Fibroblast of the aortic adventitia (primary cell): ENCODE data around the gene CHPF. TPM values are rescaled to one million over a fixed set of nuclear protein-coding genes. Genes with fewer than 3 reads are reported as not detected.

Experiments
- DNase-seq: peaks from one replicate; pipeline ENCODE4 v3.0.0-alpha.2; 2010; ENCODE audit warnings: low read depth
- H3K4me3 ChIP-seq: 2 replicates; pipeline ENCODE4 v1.5.1; 2011; ENCODE audit warnings: low read depth, mild to moderate bottlenecking, control low read depth, low read length, moderate library complexity
- total RNA-seq: library from RNA; depleted of rRNA; stranded (reverse); fragments of >200 nt; gene quantifications from 2 replicates; pipeline ENCODE4 v1.2.3, GENCODE V29; 2012; ENCODE audit warnings: low replicate concordance
- TF ChIP-seq, protein P1 (sequence below): IDR thresholded peaks from 2 replicates; pipeline ENCODE4 v1.5.1; 2011; ENCODE audit warnings: mild to moderate bottlenecking, low read length, control low read depth, inconsistent platforms; ENCODE audit not compliant: insufficient read depth

CHPF gene
- total RNA-seq, 1 donor: 62.4 TPM

GRCh38 chr2:219572237-219573001 is 28.8 kb upstream of the CHPF start, which contains the start of gene INHA:
INHA (plus strand) TSS chr2:219572310; CDS start chr2:219572375, 65 bp downstream.
- peak within 1 kb of the TSS; percentile 74 for H3K4me3 ChIP-seq
- DNase-seq: no peak

GRCh38 chr2:219571311-219572236 is 28.0 kb upstream of the CHPF start, which contains the start of gene OBSL1:
OBSL1 (minus strand) TSS chr2:219571539; CDS start chr2:219571232, 307 bp downstream.
- peak within 1 kb of the TSS; percentile 74 for H3K4me3 ChIP-seq
- TF ChIP-seq, protein P1, sequence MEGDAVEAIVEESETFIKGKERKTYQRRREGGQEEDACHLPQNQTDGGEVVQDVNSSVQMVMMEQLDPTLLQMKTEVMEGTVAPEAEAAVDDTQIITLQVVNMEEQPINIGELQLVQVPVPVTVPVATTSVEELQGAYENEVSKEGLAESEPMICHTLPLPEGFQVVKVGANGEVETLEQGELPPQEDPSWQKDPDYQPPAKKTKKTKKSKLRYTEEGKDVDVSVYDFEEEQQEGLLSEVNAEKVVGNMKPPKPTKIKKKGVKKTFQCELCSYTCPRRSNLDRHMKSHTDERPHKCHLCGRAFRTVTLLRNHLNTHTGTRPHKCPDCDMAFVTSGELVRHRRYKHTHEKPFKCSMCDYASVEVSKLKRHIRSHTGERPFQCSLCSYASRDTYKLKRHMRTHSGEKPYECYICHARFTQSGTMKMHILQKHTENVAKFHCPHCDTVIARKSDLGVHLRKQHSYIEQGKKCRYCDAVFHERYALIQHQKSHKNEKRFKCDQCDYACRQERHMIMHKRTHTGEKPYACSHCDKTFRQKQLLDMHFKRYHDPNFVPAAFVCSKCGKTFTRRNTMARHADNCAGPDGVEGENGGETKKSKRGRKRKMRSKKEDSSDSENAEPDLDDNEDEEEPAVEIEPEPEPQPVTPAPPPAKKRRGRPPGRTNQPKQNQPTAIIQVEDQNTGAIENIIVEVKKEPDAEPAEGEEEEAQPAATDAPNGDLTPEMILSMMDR: no peak
- DNase-seq: peak; percentile 69

More at GRCh38 chr2:219572237-219573001, 28.8 kb upstream of the CHPF start, which contains the start of gene INHA:
- TF ChIP-seq, protein P1: no peak

DNA sequence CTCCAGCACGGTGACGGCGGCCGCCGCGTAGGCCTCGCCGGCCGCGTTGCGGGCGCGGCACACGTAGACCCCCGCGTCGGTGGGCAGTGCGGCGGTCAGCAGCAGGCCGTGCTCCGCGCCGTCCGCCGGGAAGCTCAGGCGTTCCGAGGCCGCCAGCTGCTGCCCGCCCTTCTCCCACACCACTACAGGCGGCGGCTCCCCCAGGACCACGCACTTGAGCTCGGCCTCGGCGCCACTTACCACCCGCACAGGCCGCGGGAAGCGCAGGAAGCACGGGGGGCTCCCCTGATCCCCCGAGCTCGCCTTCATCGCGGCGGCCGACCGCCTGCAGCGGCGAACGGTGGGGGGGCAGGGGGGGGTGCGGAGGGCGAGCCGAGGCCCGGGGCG is 27.3 kb upstream of the CHPF start:
- peak overlapping the region; percentile 74 for H3K4me3 ChIP-seq
- TF ChIP-seq, protein P1: no peak
- no peak for DNase-seq

GRCh38 chr2:219570194-219570923 is 26.8 kb upstream of the CHPF start:
- TF ChIP-seq, protein P1: no peak
- H3K4me3 ChIP-seq: peak overlapping the region; percentile 74
- DNase-seq: peak; percentile 14

GRCh38 chr2:219569635-219570034 is 26.0 kb upstream of the CHPF start:
- no peak for DNase-seq
- TF ChIP-seq, protein P1: no peak
- H3K4me3 ChIP-seq: peak overlapping the region; percentile 74

GRCh38 chr2:219569041-219569440 is 25.4 kb upstream of the CHPF start:
- no peak for DNase-seq
- TF ChIP-seq, protein P1: no peak
- H3K4me3 ChIP-seq: no peak overlapping the region
